Panc1 (cell line): Measurements from ENCODE around the gene TMEM201. TPM values are rescaled to one million over a fixed set of nuclear protein-coding genes. Genes with fewer than 3 reads are reported as not detected.

Source experiments
- ATAC-seq: fragments of 200-7000 bp; cut with Tn5 transposase; 2 replicates; pipeline ENCODE4 v1.9.1; 2020; ENCODE audit warnings: mild to moderate bottlenecking, moderate library complexity
- BruUV-seq: library from RNA; stranded (reverse); fragments of 400-500 nt; replicated peaks from 2 replicates; lab custom pipeline; 2021; lab: Mats Ljungman, UMichigan
- CTCF ChIA-PET: fragments of 300-600 bp; sonication (Branson Sonifier 250); formaldehyde crosslinking; loops from one replicate; lab custom pipeline; 2022; ENCODE audit warnings: antibody characterized with exemption; lab: Charles Lee
- POLR2A ChIA-PET: fragments of 300-600 bp; sonication (Branson Sonifier 250); formaldehyde crosslinking; loops from one replicate; lab custom pipeline; 2022; ENCODE audit warnings: antibody characterized with exemption; lab: Charles Lee
- DNase-seq: peaks from one replicate; pipeline ENCODE4 v3.0.0-alpha.2; 2010; ENCODE audit warnings: low read depth, low spot score
- H3K27ac ChIP-seq: 2 replicates; pipeline ENCODE4 v1.5.1; 2011; ENCODE audit warnings: mild to moderate bottlenecking, low read length, inconsistent platforms
- H3K27me3 ChIP-seq: fragments of 200-500 bp; sonication (Bioruptor generic); 2 replicates; pipeline ENCODE4 v1.6.0; 2014; ENCODE audit warnings: low read length, inconsistent platforms; ENCODE audit not compliant: control insufficient read depth, insufficient read depth
- H3K36me3 ChIP-seq: fragments of 200-500 bp; sonication (Bioruptor generic); 2 replicates; pipeline ENCODE4 v1.5.1; 2014; ENCODE audit warnings: inconsistent platforms, mild to moderate bottlenecking, low read length, moderate library complexity; ENCODE audit not compliant: control insufficient read depth, insufficient read depth
- H3K4me1 ChIP-seq: 2 replicates; pipeline ENCODE4 v1.5.1; 2011; ENCODE audit warnings: inconsistent platforms, mild to moderate bottlenecking, low read length, moderate library complexity; ENCODE audit not compliant: control insufficient read depth, insufficient read depth
- H3K4me3 ChIP-seq, 2 experiments: 2 replicates each; pipeline ENCODE4 v1.5.1; 2011 to 2012; ENCODE audit warnings: low read depth in 2 of 2, low read length in 2 of 2, mild to moderate bottlenecking in 2 of 2, inconsistent platforms in 1 of 2, moderate library complexity in 1 of 2
- H3K9me3 ChIP-seq: fragments of 200-500 bp; sonication (Bioruptor generic); 2 replicates; pipeline ENCODE4 v1.5.1; 2014; ENCODE audit warnings: low read depth, mild to moderate bottlenecking, inconsistent platforms, low read length, moderate library complexity; ENCODE audit not compliant: control insufficient read depth, insufficient read depth
- CTCF ChIP-seq: fragments of 450-650 bp; IDR thresholded peaks from 2 replicates; pipeline ENCODE4 v1.5.1; 2017; ENCODE audit warnings: mild to moderate bottlenecking
- POLR2AphosphoS5 ChIP-seq: IDR thresholded peaks from 2 replicates; pipeline ENCODE4 v1.6.1; 2012; ENCODE audit warnings: mild to moderate bottlenecking, low read depth, low read length, moderate library complexity
- REST ChIP-seq, 2 experiments: IDR thresholded peaks; 2 replicates each; pipeline ENCODE4 v1.6.1; 2011 to 2012; ENCODE audit warnings: low read depth in 2 of 2, control low read depth in 1 of 2, low read length in 1 of 2, mild to moderate bottlenecking in 1 of 2, moderate library complexity in 1 of 2; ENCODE audit not compliant: insufficient read depth in 1 of 2
- SIN3A ChIP-seq: IDR thresholded peaks from 2 replicates; pipeline ENCODE4 v1.6.1; 2012; ENCODE audit warnings: low read depth, mild to moderate bottlenecking, low read length, moderate library complexity, borderline replicate concordance; ENCODE audit not compliant: insufficient read depth
- TCF7L2 ChIP-seq: IDR thresholded peaks from 2 replicates; pipeline ENCODE4 v1.6.1; 2011; ENCODE audit warnings: mild to moderate bottlenecking, low read depth, low read length, inconsistent platforms
- in situ Hi-C: cut with HindIII; loops from 2 replicates; pipeline ENCODE4 v1.10.0; 2016; ENCODE audit warnings: low sequenced_read_pairs, low pct_unique_long_range_greater_than_20kb
- intact Hi-C: fragments of 100-400 bp; cut with micrococcal nuclease; formaldehyde crosslinking; loops from one replicate; pipeline ENCODE4 v1.10.0; 2022; ENCODE audit not compliant: unreplicated experiment
- total RNA-seq: library from RNA; stranded (reverse); gene quantifications from one replicate; pipeline ENCODE4 v1.2.1, GENCODE V29; 2021; ENCODE audit not compliant: unreplicated experiment

Gene TMEM201
- total RNA-seq, 1 experiment from 2014 or later, result 26.5 TPM

GRCh38 chr1:9607352-9607751 is 18.6 kb downstream of the TMEM201 start:
- ATAC-seq (no peak), DNase-seq (no peak)
- CTCF ChIA-PET, result no interaction called here
- in situ Hi-C loops, result no loop called here
- Histone ChIP-seq H3K4me3 (no peak overlapping the region), H3K27me3 (no peaks in the 10 kb centered on the region), H3K4me1 (no peaks in the 10 kb centered on the region), H3K9me3 (no peaks in the 10 kb centered on the region), H3K27ac (no peak overlapping the region), H3K36me3 (no peaks in the 10 kb centered on the region; the same call in 1 of the 2 replicates)
- POLR2A ChIA-PET, result no interaction called here
- no peak for TF ChIP-seq CTCF
- no peak for TF ChIP-seq POLR2AphosphoS5
- TF ChIP-seq SIN3A, result no peak
- no peak for TF ChIP-seq REST (IDR thresholded peaks at IDR 0.05; ENCODE audit: insufficient read depth in 1 of 2, low read depth in 2 of 2, low read length in 1 of 2)
- TF ChIP-seq TCF7L2, result no peak
- intact Hi-C loops, result no loop called here
- BruUV-seq, result no TSS peak

GRCh38 chr1:9609998-9610397 is 21.3 kb downstream of the TMEM201 start:
- in situ Hi-C loops, result no loop called here
- TF ChIP-seq POLR2AphosphoS5, result no peak
- no peak for TF ChIP-seq TCF7L2
- no peak for TF ChIP-seq SIN3A
- no peak for TF ChIP-seq REST (IDR thresholded peaks at IDR 0.05; ENCODE audit: insufficient read depth in 1 of 2, low read depth in 2 of 2, low read length in 1 of 2)
- no peak for TF ChIP-seq CTCF
- H3K27me3 ChIP-seq, result no peaks in the 10 kb centered on the region
- no peak overlapping the region for H3K4me3 ChIP-seq
- no peaks in the 10 kb centered on the region for H3K4me1 ChIP-seq
- H3K36me3 ChIP-seq, result no peaks in the 10 kb centered on the region; the same call in 1 of the 2 replicates
- H3K27ac ChIP-seq, result no peak overlapping the region
- POLR2A ChIA-PET, result interaction anchor here (0.6 kb wide), 1 partner anchor 15 kb away, joined by 3 read pairs; no protein-coding TSS in a partner anchor
- intact Hi-C loops, result no loop called here
- CTCF ChIA-PET, result no interaction called here
- no peaks in the 10 kb centered on the region for H3K9me3 ChIP-seq
- no TSS peak for BruUV-seq
- no peak for DNase-seq
- no peak for ATAC-seq
